ENCODE measurements around the gene SLC44A4. TPM values are rescaled to one million over a fixed set of nuclear protein-coding genes. Genes with fewer than 3 reads are reported as not detected.

The SLC44A4 gene
- total and polyA plus RNA-seq, 9 of the 15 experiments (the other 6 are each of a cell fraction or from before 2014, with no cell fraction given), result 7.9 to 18.6 (median 11.2) TPM

- TF ChIP-seq CEBPG (CRISPR knock-in tag; IDR thresholded peaks at IDR 0.05) (0 out of 2 replicates have a peak, but pooled peaks have one; percentile 40), CEBPG (tag; conservative IDR thresholded peaks at IDR 0.05 in 1 of 2, IDR thresholded peaks at IDR 0.05 in 1 of 2) (no peak), HDAC1 (IDR thresholded peaks at IDR 0.05) (peak in 1 of 2 experiments; percentile 63; a peak in 2 of 4 replicates), NR4A1 (CRISPR knock-in tag; IDR thresholded peaks at IDR 0.05) (peak; percentile 97), NR4A1 (tag; IDR thresholded peaks at IDR 0.05) (no peak), ZBTB40 (IDR thresholded peaks at IDR 0.05) (peak; percentile 79), ZBTB40 (CRISPR knock-in tag; IDR thresholded peaks at IDR 0.05) (no peak), ERF (CRISPR knock-in tag; IDR thresholded peaks at IDR 0.05) (peak; percentile 95), RNF2 (IDR thresholded peaks at IDR 0.05) (peak; percentile 76), TSHZ1 (CRISPR knock-in tag; IDR thresholded peaks at IDR 0.05) (peak; percentile 33; the same call in 1 of the 2 replicates), MECOM (CRISPR knock-in tag; IDR thresholded peaks at IDR 0.05) (peak; percentile 87), HBP1 (CRISPR knock-in tag; IDR thresholded peaks at IDR 0.05) (peak; percentile 93)
Observed at GRCh38 chr6:31815025-31815838, 63.6 kb downstream of the SLC44A4 start, which contains the start of the genes HSPA1A and HSPA1L (continued).
